Measurements from ENCODE around the gene GDI2.
"Not testable (repeated sequence)": the region's sequence is repeated elsewhere in the genome, so short reads cannot be mapped to it uniquely, and the experiment has no call there.

Gene GDI2

GRCh38 chr10:5782174-5782573, 31.1 kb downstream of the GDI2 start:
- DNase-seq (ENCODE audit: low spot score): no peak

- no peak for DNase-seq (ENCODE audit: low spot score)
Measured at GRCh38 chr10:5779730-5780129, 33.5 kb downstream of the GDI2 start.

DNA sequence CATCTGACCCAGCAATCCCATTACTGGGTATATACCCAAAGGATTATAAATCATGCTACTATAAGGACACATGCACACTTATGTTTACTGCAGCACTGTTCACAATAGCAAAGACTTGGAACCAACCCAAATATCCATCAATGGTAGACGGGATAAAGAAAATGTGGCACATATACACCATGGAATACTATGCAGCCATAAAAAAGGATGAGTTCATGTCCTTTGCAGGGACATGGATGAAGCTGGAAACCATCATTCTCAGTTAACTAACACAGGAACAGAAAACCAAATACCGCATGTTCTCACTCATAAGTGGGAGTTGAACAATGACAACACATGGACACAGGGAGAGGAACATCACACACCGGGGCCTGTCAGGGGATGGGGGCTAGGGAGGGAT, 35.5 kb downstream of the GDI2 start:
- not testable (repeated sequence) for DNase-seq (ENCODE audit: low spot score)

DNA sequence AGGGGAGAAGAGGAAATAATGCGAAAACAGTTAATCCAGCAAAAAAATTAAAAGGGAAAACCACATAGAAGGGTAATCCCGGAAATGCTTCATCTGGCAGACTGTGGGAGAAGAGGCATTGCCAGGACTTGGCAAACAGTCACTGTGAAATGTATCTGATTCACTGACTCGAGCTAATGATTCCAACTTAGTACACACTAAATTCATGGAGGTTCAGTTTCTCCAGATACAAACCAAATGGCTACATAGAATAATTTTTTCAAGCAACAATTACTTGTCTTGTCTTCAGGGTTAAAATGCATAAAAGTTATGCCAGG, 36.4 kb downstream of the GDI2 start:
- DNase-seq (ENCODE audit: low spot score): no peak

DNA sequence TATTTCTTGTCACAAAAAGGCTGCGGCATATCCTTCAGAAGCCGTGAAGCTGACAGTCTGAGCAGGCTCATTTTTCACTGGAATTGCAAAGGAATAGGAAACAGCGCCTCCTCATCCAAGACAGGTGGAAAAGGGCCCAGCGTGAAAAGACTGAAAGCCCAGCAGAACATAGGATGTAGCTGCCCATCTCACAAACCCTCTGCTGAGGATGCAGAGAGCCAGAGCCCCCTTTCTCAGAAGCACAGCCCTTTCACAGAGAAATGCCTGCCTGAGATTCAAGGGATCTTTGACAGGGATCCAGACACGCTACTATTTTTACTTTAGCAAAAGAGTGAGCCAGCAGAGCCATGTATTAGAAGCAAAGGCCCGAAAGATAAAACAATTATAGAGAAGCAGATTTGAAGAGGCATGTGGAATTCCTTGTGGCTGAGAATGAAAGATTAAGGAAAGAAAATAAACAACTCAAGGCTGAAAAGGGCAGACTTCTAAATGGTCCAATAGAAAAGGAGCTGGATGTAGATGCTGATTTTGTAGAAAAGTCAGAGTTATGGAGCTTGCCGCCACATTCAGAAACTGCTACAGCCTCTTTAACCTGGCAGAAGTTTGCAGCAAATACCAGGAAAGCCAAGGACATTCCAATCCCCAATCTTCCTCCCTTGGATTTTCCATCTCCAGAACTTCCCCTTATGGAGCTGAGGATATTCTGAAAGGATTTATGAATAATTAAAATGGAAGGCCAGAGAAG, 36.9 kb downstream of the GDI2 start:
- DNase-seq (ENCODE audit: low spot score): no peak

DNA sequence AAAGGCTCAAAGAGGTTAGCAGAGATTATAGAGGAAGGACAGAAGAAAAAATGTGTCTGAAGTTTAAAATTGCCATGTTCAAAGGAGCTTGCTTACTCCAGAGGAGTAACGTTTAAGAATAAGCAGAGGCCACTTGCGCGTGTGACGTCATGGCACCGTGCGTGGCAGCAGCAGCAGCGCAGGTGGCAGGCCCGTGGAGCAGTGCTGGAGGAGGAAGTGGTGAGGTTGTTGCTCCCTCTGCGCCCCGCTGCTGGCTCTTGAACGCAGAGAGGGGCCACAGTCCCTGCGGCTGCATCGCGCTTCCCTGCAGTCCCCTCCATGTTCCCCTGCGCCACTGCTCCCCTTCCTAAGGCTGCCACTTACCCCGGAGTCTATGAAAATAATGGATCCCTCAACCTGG, 37.5 kb downstream of the GDI2 start:
- DNase-seq (ENCODE audit: low spot score): peak; percentile 67

DNA sequence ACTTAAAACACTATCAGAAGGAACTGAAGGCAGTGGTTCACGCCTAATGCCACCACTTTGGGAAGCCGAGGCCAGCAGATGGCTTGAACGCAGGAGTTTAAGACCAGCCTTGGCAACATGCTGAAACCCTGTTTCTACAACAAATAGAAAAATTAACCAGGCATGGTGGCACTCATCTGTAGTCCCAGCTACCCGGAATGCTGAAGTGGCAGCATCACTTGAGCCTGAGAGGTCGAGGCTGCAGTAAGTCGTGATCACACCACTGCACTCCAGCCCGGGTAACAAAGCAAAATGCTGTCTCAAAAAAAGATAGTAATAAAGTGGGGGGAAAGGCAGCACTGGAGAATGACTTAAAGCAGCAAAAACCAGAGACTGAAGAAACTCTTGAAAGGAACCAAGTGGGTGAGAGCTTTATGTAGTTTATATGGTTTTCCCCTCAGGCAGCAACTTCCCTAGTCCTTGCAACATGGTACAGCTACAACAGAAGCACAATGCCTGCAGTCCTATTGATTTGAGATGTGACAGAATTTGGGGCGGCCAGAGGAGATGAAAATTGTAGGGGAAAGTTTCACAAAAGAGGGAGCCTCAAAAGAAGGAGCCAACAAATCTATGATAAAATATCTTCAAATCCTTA, 38.1 kb downstream of the GDI2 start:
- DNase-seq (ENCODE audit: low spot score): no peak

GRCh38 chr10:5766189-5766588, 47.0 kb downstream of the GDI2 start:
- DNase-seq (ENCODE audit: low spot score): no peak

DNA sequence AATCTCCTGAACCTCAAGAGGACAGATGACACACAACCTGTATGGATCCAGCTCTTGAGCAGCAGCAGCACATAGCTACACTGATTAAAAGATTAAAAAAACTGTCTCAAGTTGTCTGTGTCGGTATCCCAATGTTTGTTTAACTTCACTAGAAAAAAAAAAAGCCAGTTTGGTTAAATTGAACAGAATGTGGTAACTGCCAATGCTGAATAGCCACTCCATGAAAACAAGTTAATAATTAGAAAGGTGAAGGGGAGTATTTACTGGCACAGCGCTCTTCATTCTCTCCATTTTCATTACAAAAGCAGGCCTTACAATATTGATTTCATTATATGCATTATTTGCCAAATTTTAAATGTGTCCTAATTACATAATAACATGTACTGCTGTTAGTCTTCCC, 47.6 kb downstream of the GDI2 start:
- no peak for DNase-seq (ENCODE audit: low spot score)

DNA sequence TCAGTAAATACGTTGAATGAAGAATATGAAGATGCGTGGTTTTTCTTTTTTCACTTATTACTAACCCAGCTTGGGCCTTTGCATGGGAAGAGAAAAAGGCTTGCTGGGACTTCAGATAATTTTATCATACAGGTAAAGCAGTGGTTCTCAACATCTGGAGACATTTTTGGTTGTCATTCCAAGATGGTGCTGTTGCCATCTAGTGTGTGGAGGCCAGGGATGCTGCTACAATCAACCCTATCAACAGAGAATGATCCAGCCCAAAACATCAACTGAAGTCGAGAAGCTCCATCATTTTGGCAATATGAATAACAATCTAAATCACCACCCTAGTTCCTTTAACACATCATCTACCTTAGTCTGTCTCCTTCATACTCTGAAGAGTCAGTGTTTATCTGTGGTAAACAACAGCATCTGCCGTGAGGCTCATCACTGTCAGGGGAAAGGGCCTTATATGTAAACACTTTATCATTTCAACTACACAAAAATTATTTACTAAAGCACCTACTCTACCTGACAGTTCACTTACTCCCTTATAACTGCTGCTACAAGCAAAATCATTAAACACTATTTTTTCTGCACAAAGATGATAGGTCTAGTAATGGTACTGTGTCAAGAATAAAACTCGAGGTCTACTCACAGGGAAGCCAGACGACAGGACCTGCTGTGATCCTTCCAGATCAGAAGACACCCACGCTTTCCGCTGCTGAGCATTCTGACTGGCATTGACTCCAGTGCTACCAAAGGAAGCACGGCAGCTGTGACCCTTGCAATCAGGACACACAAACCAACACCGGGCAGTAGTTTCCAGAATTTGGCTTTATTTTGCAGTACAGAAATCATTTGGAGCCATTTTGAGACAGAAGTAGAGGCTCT, 48.6 kb downstream of the GDI2 start:
- no peak for DNase-seq (ENCODE audit: low spot score)

- DNase-seq (ENCODE audit: low spot score): no peak
Measured at GRCh38 chr10:5762531-5762930, 50.7 kb downstream of the GDI2 start.

- no peak for DNase-seq (ENCODE audit: low spot score)
Measured at GRCh38 chr10:5761220-5761619, 52.0 kb downstream of the GDI2 start.

GRCh38 chr10:5760515-5760914, 52.7 kb downstream of the GDI2 start:
- DNase-seq (ENCODE audit: low spot score): no peak

DNA sequence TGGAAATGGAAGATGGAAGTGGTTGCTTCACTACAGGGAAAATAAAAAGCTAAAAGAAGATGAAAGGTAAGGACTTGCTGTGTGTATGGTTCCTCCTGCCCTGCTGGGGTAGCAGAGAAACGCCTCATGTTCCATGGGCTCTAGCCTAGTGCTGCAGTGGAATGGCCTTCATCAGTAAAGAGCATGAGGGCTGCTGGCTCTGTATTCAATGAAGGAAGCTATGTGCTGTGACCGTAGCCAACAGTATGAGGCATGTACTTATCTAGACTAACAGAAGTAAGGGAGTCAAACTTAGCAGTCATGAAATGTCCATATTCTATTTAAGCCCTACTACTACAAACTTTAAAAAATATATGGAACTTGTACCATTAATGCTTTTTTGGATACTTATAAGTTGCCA, 54.3 kb downstream of the GDI2 start:
- no peak for DNase-seq (ENCODE audit: low spot score)

DNA sequence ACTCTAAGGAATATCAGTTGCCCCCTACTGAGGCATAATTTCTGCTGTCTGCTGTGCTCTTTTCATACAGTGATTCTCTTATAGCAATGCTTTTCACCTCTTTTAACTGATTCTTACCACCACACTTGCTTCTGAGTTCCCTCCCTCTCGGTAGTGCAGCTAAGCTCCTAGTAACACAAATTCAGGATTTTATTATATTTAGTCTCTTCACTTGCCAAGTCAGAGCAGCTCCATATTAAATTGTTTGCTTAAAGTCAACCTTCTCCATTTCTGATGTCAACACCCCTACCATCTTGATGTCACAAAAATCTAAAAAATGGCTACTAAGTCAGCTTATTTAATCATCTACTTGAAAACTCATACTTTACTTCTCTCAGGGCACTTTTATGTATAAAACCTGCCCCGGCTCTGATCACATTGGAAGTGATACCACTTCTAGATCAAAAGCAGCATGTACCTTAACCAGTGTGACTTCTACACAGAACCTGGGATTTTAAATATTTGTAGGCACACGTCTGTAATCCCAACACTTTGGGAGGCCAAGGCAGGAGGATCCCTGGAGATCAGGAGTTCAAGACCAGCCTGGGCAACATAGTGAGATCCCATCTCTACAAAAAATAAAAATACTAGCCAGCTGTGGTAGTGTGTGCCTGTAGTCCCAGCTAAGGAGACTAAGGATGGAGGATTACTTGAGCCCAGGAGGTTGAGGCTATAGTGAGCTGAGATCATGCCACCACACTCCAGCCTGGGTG, 55.3 kb downstream of the GDI2 start:
- DNase-seq (ENCODE audit: low spot score): no peak

DNA sequence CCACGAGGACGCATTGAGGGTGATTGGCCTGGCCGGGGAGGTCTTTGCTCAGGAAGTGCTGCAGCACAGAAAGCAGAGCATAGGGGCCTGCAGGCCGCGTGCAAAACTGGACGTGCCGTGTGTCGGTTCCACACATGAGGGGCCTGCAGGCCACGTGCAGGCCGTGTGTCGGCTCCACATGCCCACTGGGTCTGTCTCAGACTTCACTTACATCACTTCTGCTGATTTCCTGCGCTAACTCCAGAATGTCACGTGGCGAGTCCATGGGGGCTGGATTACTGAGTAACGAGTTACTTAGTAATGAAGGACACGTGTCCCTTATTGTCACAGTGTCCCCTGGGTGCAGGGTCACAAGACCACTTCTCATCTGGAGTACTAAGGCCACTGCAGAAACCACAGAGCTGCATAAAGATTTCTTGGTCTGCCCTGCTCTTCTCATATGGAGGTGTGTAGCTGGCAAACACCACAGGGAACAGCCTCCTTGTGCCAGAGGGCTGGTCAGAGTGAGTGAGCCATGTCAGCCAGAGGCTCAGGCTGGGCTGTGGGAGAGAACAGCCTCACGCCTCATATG, 60.8 kb downstream of the GDI2 start:
- DNase-seq (ENCODE audit: low spot score): no peak

GRCh38 chr10:5751601-5752253, 61.5 kb downstream of the GDI2 start:
- DNase-seq (ENCODE audit: low spot score): no peak

DNA sequence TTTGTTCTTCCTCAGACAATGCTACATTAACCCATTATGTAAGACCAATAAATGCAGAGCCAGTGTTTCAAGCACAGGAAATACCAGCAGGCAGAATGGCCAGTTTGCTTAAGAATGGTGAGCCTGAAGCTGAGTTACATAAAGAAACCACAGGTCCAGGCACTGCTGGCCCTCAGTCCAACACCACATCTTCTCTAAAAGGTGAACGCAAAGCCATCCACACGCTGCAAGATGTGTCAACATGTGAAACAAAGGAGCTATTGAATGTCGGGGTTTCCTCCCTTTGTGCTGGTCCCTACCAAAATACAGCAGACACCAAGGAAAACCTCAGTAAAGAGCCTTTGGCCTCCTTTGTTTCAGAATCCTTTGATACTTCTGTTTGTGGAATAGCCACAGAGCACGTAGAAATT, 64.8 kb downstream of the GDI2 start:
- DNase-seq (ENCODE audit: low spot score): no peak

- no peak for DNase-seq (ENCODE audit: low spot score)
Measured at GRCh38 chr10:5746197-5746596, 67.0 kb downstream of the GDI2 start.

- no peak for DNase-seq (ENCODE audit: low spot score)
Measured at GRCh38 chr10:5744849-5745248, 68.4 kb downstream of the GDI2 start.

DNA sequence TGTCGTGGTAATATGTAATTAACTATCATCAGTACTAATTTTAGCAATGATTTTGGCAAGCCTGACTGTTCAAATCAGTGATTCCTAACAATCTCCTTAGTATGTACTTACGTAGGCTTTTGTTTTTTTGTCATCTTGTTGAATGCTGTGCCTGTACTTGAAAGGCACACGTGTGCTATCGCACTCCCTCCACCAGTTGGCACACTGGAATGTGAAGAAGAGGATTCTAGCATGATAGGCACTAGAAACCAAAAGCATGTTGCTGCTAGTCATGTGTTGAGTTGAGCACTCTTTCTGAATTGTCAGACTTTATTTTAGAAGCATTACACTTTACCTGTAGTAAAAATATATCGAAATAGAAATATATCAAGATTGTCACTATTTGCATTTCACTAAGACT, 69.5 kb downstream of the GDI2 start:
- DNase-seq (ENCODE audit: low spot score): no peak

DNA sequence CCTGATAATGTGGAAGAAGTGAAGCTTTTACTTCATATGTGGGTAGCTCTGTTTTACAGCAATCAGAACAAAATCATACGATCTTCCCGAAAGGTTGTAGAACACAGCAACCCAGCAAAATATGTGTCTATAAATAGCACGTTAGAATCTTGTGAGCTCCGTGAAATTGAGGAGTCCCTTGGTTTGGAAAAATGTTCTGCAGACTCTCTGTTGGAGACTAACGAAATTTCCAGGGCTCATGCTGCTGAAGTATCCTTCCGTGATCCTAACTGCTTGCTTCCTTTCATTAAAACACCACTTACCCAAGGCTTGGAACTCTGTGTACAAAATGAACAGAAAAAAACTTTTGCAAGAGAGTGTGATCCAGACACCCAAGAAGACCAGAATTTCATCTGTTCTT, 71.1 kb downstream of the GDI2 start:
- DNase-seq (ENCODE audit: low spot score): no peak

Data from CD4-positive, alpha-beta T cell treated with Interleukin-2 at 100 ng/mL for 4 hours (primary cell).